ENCODE data around the gene NAB1. TPM values are rescaled to one million over a fixed set of nuclear protein-coding genes. Genes with fewer than 3 reads are reported as not detected.

The NAB1 gene
- total and polyA plus RNA-seq, 4 donors: 5.8 to 31.0 (median 18.7) TPM

GRCh38 chr2:190618030-190618429 lies 30.9 kb upstream of the NAB1 start:
- Histone ChIP-seq H3K4me3 (ENCODE audit: low read depth in 1 of 3, low read length in 3 of 3) (no peak overlapping the region), H3K9ac (ENCODE audit: low read depth in 1 of 2, low read length in 2 of 2) (no peak overlapping the region), H3K27me3 (ENCODE audit: control insufficient read depth in 4 of 4, insufficient read depth in 4 of 4, low read length in 3 of 4) (no peaks in the 10 kb centered on the region), H3K36me3 (ENCODE audit: control insufficient read depth in 4 of 4, insufficient read depth in 3 of 4, low read depth in 1 of 4, low read length in 3 of 4) (no peaks in the 10 kb centered on the region), H3K27ac (ENCODE audit: low read depth in 1 of 2, low read length in 2 of 2) (no peak overlapping the region), H3K4me1 (ENCODE audit: control insufficient read depth in 4 of 4, insufficient read depth in 4 of 4, low read length in 3 of 4) (no peaks in the 10 kb centered on the region), H3K9me3 (ENCODE audit: control insufficient read depth in 4 of 4, low read length in 3 of 4) (no peaks in the 10 kb centered on the region)
- 67% methylated on average over 3 of the region's 3 CpGs for WGBS
- TF ChIP-seq EGR1 (IDR thresholded peaks at IDR 0.05; ENCODE audit: low read depth in 2 of 2) (no peak), REST (IDR thresholded peaks at IDR 0.05) (no peak), SP1 (IDR thresholded peaks at IDR 0.05) (no peak), RAD21 (IDR thresholded peaks at IDR 0.05) (no peak), CTCF (IDR thresholded peaks at IDR 0.05; ENCODE audit: low read depth, low read length, missing input control) (no peak), FOXA2 (IDR thresholded peaks at IDR 0.05) (no peak), JUND (IDR thresholded peaks at IDR 0.05) (no peak), RXRA (IDR thresholded peaks at IDR 0.05) (no peak), YY1 (IDR thresholded peaks at IDR 0.05) (no peak), TAF1 (conservative IDR thresholded peaks at IDR 0.05) (no peak), GABPA (IDR thresholded peaks at IDR 0.05 in 1 of 2, conservative IDR thresholded peaks at IDR 0.05 in 1 of 2) (no peak), ZBTB33 (IDR thresholded peaks at IDR 0.05) (no peak), ATF3 (IDR thresholded peaks at IDR 0.05) (no peak), MAX (IDR thresholded peaks at IDR 0.05) (no peak)
- DNase-seq (ENCODE audit: low spot score): no peak

- DNase-seq (ENCODE audit: low spot score): no peak
- Histone ChIP-seq H3K4me1 (ENCODE audit: control insufficient read depth in 4 of 4, insufficient read depth in 4 of 4, low read length in 3 of 4) (no peaks in the 10 kb centered on the region), H3K4me3 (ENCODE audit: low read depth in 1 of 3, low read length in 3 of 3) (no peak overlapping the region), H3K9me3 (ENCODE audit: control insufficient read depth in 4 of 4, low read length in 3 of 4) (no peaks in the 10 kb centered on the region), H3K36me3 (ENCODE audit: control insufficient read depth in 4 of 4, insufficient read depth in 3 of 4, low read depth in 1 of 4, low read length in 3 of 4) (no peaks in the 10 kb centered on the region), H3K27ac (ENCODE audit: low read depth in 1 of 2, low read length in 2 of 2) (no peak overlapping the region), H3K27me3 (ENCODE audit: control insufficient read depth in 4 of 4, insufficient read depth in 4 of 4, low read length in 3 of 4) (no peaks in the 10 kb centered on the region), H3K9ac (ENCODE audit: low read depth in 1 of 2, low read length in 2 of 2) (no peak overlapping the region)
- no peak for TF ChIP-seq GABPA (IDR thresholded peaks at IDR 0.05 in 1 of 2, conservative IDR thresholded peaks at IDR 0.05 in 1 of 2)
- no peak for TF ChIP-seq ATF3 (IDR thresholded peaks at IDR 0.05)
Measured at GRCh38 chr2:190625691-190626090, 23.2 kb upstream of the NAB1 start.

Data from liver (tissue), 9 donors.